ENCODE results near the gene KCNK13.

Gene KCNK13

DNA sequence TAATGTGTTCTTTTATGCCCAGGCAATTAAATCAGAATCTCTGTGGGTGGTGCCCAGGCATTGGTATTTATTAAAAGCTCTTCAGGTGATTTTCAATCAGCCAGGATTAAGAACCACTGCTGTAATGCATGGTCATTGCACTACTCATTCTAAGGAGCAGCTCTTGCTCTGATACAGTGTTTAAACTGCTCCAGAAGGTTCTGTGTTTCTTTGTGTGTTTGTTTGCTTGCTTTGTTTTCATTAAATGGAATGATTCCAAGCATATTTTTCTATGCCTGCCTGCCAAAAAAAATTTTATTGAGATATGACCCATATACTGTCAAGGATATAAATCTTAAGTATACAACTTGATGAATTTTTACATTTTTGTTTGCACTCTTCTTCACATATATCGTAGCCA, 54.0 kb downstream of the KCNK13 start:
- no peak overlapping the region for H3K9ac ChIP-seq (ENCODE audit: low read depth, low read length)
- no peaks in the 10 kb centered on the region for H3K79me2 ChIP-seq (ENCODE audit: insufficient read depth, low read length)
- no peak overlapping the region for H3K27ac ChIP-seq (ENCODE audit: low read length)
- ATAC-seq (ENCODE audit: insufficient read depth, low read depth) (no peak), DNase-seq (no peak)
- no peak overlapping the region for H3K4me3 ChIP-seq (ENCODE audit: low read depth in 1 of 2, low read length in 2 of 2)
- peaks cover 6% of the 10 kb centered on the region for H3K27me3 ChIP-seq (ENCODE audit: insufficient read depth, low read length, poor library complexity)
- H3K9me3 ChIP-seq (ENCODE audit: insufficient read depth, low read length, severe bottlenecking): no peaks in the 10 kb centered on the region
- TF ChIP-seq, protein P1, sequence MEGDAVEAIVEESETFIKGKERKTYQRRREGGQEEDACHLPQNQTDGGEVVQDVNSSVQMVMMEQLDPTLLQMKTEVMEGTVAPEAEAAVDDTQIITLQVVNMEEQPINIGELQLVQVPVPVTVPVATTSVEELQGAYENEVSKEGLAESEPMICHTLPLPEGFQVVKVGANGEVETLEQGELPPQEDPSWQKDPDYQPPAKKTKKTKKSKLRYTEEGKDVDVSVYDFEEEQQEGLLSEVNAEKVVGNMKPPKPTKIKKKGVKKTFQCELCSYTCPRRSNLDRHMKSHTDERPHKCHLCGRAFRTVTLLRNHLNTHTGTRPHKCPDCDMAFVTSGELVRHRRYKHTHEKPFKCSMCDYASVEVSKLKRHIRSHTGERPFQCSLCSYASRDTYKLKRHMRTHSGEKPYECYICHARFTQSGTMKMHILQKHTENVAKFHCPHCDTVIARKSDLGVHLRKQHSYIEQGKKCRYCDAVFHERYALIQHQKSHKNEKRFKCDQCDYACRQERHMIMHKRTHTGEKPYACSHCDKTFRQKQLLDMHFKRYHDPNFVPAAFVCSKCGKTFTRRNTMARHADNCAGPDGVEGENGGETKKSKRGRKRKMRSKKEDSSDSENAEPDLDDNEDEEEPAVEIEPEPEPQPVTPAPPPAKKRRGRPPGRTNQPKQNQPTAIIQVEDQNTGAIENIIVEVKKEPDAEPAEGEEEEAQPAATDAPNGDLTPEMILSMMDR (IDR thresholded peaks at IDR 0.05; ENCODE audit: borderline replicate concordance, extremely low read depth, low read length, poor library complexity, severe bottlenecking): no peak
- no peak for TF ChIP-seq EZH2 (IDR thresholded peaks at IDR 0.05; ENCODE audit: borderline replicate concordance, low read depth, low read length, severe bottlenecking)
- H4K20me1 ChIP-seq (ENCODE audit: insufficient read depth, low read length): no peaks in the 10 kb centered on the region
- no peaks in the 10 kb centered on the region for H3K36me3 ChIP-seq (ENCODE audit: insufficient read depth, low read length)
- no peaks in the 10 kb centered on the region for H3K4me1 ChIP-seq (ENCODE audit: insufficient read depth, low read length)
- no peak overlapping the region for H3K4me2 ChIP-seq (ENCODE audit: insufficient read depth, low read length)
- H2AFZ ChIP-seq (ENCODE audit: low read depth, low read length): no peak overlapping the region

DNA sequence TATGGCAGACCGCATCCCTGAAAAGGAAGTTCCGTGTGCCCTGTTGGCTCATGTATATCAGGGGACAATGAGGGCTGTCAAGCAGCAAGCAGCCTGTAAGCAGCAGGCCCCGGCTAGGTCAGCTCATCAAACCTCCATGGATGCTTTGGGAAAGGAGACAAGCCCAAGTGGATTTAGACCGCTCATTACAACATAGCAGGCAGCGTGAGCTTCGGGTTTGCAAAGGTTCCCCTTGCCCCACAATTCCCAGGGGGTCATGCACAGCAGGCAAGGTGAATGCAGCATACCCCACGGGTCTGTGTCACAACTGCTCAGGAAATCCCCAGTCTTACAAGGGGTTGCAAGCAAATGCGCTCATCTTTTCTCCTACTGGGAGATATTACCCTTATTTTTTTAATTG, 54.6 kb downstream of the KCNK13 start:
- H3K79me2 ChIP-seq (ENCODE audit: insufficient read depth, low read length): no peaks in the 10 kb centered on the region
- no peaks in the 10 kb centered on the region for H3K36me3 ChIP-seq (ENCODE audit: insufficient read depth, low read length)
- no peak overlapping the region for H2AFZ ChIP-seq (ENCODE audit: low read depth, low read length)
- H4K20me1 ChIP-seq (ENCODE audit: insufficient read depth, low read length): no peaks in the 10 kb centered on the region
- no peak for ATAC-seq (ENCODE audit: insufficient read depth, low read depth)
- TF ChIP-seq, protein P1 (IDR thresholded peaks at IDR 0.05; ENCODE audit: borderline replicate concordance, extremely low read depth, low read length, poor library complexity, severe bottlenecking): no peak
- no peak for TF ChIP-seq EZH2 (IDR thresholded peaks at IDR 0.05; ENCODE audit: borderline replicate concordance, low read depth, low read length, severe bottlenecking)
- no peaks in the 10 kb centered on the region for H3K4me1 ChIP-seq (ENCODE audit: insufficient read depth, low read length)
- no peak for DNase-seq
- no peak overlapping the region for H3K9ac ChIP-seq (ENCODE audit: low read depth, low read length)
- H3K27me3 ChIP-seq (ENCODE audit: insufficient read depth, low read length, poor library complexity): peaks cover 6% of the 10 kb centered on the region
- no peaks in the 10 kb centered on the region for H3K9me3 ChIP-seq (ENCODE audit: insufficient read depth, low read length, severe bottlenecking)
- H3K4me3 ChIP-seq (ENCODE audit: low read depth in 1 of 2, low read length in 2 of 2): no peak overlapping the region
- no peak overlapping the region for H3K4me2 ChIP-seq (ENCODE audit: insufficient read depth, low read length)
- no peak overlapping the region for H3K27ac ChIP-seq (ENCODE audit: low read length)

DNA sequence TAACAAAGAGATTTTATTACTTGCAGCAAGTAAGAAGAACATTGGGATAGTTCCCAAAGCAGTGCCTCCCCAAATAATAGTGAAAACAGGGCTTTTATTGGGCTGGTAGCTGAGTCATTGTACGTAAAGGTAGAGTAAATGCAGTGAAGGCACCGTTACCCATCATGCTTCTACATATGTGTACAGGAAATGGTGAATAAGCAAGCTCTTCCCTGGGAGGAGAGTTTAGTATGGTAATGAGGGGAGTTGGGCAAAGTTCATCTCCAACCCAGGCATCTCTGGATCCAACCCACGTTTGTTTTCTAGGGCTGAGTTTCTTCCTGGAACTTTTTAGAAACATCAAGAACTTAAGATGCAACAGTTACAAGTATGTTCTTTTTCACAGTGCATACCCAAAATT, 56.2 kb downstream of the KCNK13 start:
- Histone ChIP-seq H3K9ac (ENCODE audit: low read depth, low read length) (no peak overlapping the region), H4K20me1 (ENCODE audit: insufficient read depth, low read length) (no peaks in the 10 kb centered on the region), H3K4me2 (ENCODE audit: insufficient read depth, low read length) (no peak overlapping the region), H3K4me1 (ENCODE audit: insufficient read depth, low read length) (no peaks in the 10 kb centered on the region), H2AFZ (ENCODE audit: low read depth, low read length) (no peak overlapping the region), H3K27ac (ENCODE audit: low read length) (no peak overlapping the region), H3K9me3 (ENCODE audit: insufficient read depth, low read length, severe bottlenecking) (no peaks in the 10 kb centered on the region), H3K36me3 (ENCODE audit: insufficient read depth, low read length) (no peaks in the 10 kb centered on the region), H3K79me2 (ENCODE audit: insufficient read depth, low read length) (no peaks in the 10 kb centered on the region), H3K4me3 (ENCODE audit: low read depth in 1 of 2, low read length in 2 of 2) (no peak overlapping the region), H3K27me3 (ENCODE audit: insufficient read depth, low read length, poor library complexity) (peaks cover 6% of the 10 kb centered on the region)
- DNase-seq (no peak), ATAC-seq (ENCODE audit: insufficient read depth, low read depth) (no peak)
- no peak for TF ChIP-seq EZH2 (IDR thresholded peaks at IDR 0.05; ENCODE audit: borderline replicate concordance, low read depth, low read length, severe bottlenecking)
- TF ChIP-seq, protein P1 (IDR thresholded peaks at IDR 0.05; ENCODE audit: borderline replicate concordance, extremely low read depth, low read length, poor library complexity, severe bottlenecking): no peak

DNA sequence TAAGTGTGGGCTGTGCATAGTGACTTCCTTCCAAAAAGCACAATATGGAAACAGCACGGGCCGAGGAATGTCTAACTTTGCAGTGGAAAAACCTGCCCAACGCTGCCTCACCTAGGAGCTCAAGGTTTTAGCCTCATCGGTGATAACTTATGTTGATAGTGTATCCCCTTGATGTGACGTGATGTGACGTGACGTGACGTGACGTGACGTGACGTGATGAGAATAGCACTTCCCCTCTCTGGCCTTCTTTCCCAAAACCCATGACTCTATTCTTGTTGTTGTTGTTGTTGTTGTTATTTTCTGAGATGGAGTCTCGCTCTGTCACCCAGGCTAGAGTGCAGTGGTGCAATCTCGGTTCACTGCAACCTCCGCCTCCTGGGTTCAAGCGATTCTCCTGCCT, 64.5 kb downstream of the KCNK13 start:
- no peaks in the 10 kb centered on the region for H3K36me3 ChIP-seq (ENCODE audit: insufficient read depth, low read length)
- no peak overlapping the region for H3K4me3 ChIP-seq (ENCODE audit: low read depth in 1 of 2, low read length in 2 of 2)
- no peaks in the 10 kb centered on the region for H3K79me2 ChIP-seq (ENCODE audit: insufficient read depth, low read length)
- peaks cover 4% of the 10 kb centered on the region for H3K27me3 ChIP-seq (ENCODE audit: insufficient read depth, low read length, poor library complexity)
- no peaks in the 10 kb centered on the region for H3K9me3 ChIP-seq (ENCODE audit: insufficient read depth, low read length, severe bottlenecking)
- ATAC-seq (ENCODE audit: insufficient read depth, low read depth) (no peak), DNase-seq (no peak)
- TF ChIP-seq, protein P1 (IDR thresholded peaks at IDR 0.05; ENCODE audit: borderline replicate concordance, extremely low read depth, low read length, poor library complexity, severe bottlenecking): no peak
- TF ChIP-seq EZH2 (IDR thresholded peaks at IDR 0.05; ENCODE audit: borderline replicate concordance, low read depth, low read length, severe bottlenecking): no peak
- H3K27ac ChIP-seq (ENCODE audit: low read length): no peak overlapping the region
- no peaks in the 10 kb centered on the region for H4K20me1 ChIP-seq (ENCODE audit: insufficient read depth, low read length)
- H3K4me2 ChIP-seq (ENCODE audit: insufficient read depth, low read length): no peak overlapping the region
- H3K4me1 ChIP-seq (ENCODE audit: insufficient read depth, low read length): no peaks in the 10 kb centered on the region
- no peak overlapping the region for H2AFZ ChIP-seq (ENCODE audit: low read depth, low read length)
- no peak overlapping the region for H3K9ac ChIP-seq (ENCODE audit: low read depth, low read length)

Measured in DND-41 (cell line).